ENCODE data around the gene SGSM2. TPM values are rescaled to one million over a fixed set of nuclear protein-coding genes. Genes with fewer than 3 reads are reported as not detected.

The SGSM2 gene
- 10 to 100 TPM; 32.7 to 77.5 TPM for total RNA-seq

- intact Hi-C loops (cut with DNase I), result no loop called here
- no peak for TF ChIP-seq CTCF (IDR thresholded peaks at IDR 0.05)
- no peak for TF ChIP-seq POLR2A (IDR thresholded peaks at IDR 0.05)
- peak; percentile 59 to 66 (median 64) for DNase-seq
Observed at GRCh38 chr17:2336852-2337543, at the start of gene SGSM2. TSS of gene SGSM2 (plus strand) at chr17:2337501. CDS start at chr17:2337689, 188 bp downstream.

GRCh38 chr17:2289878-2290478, 47.3 kb upstream of the SGSM2 start:
- H3K36me3 ChIP-seq (replicated peaks in 1 of 2; ENCODE audit: insufficient read depth in 1 of 2, low read depth in 2 of 2), result peaks cover 0 to 18% of the 10 kb centered on the region in 2 donors
- intact Hi-C loops (cut with DNase I), result no loop called here
- H3K4me1 ChIP-seq, result no peaks in the 10 kb centered on the region
- H3K27ac ChIP-seq, result no peak overlapping the region
- 77 to 93% methylated on average over 5 of the region's 5 CpGs for WGBS, 2 donors
- H3K4me3 ChIP-seq, result no peak overlapping the region
- TF ChIP-seq POLR2A (IDR thresholded peaks at IDR 0.05) (no peak), CTCF (IDR thresholded peaks at IDR 0.05) (no peak)
- H3K27me3 ChIP-seq, result no peaks in the 10 kb centered on the region
- ATAC-seq (no peak), DNase-seq (no peak)
- H3K9me3 ChIP-seq, result no peaks in the 10 kb centered on the region

More at GRCh38 chr17:2336852-2337543, at the start of gene SGSM2:
- WGBS, 2 donors, result 0 to 4% methylated on average over 27 to 62 of the region's 77 CpGs
- Histone ChIP-seq H3K4me3 (peak within 1 kb of the TSS; percentile 94 to 95), H3K27me3 (no peaks in the 10 kb centered on the region), H3K27ac (peak within 1 kb of the TSS; percentile 68 to 88 (median 82)), H3K36me3 (replicated peaks in 1 of 2; ENCODE audit: insufficient read depth in 1 of 2, low read depth in 2 of 2) (peaks cover 0 to 15% of the 10 kb centered on the region in 2 donors), H3K9me3 (no peaks in the 10 kb centered on the region), H3K4me1 (peaks cover 19% of the 10 kb centered on the region)
- ATAC-seq, result peak; percentile 66

- ATAC-seq, result no peak
- Histone ChIP-seq H3K27ac (no peak overlapping the region), H3K36me3 (replicated peaks in 1 of 2; ENCODE audit: insufficient read depth in 1 of 2, low read depth in 2 of 2) (peaks cover 0 to 18% of the 10 kb centered on the region in 2 donors), H3K9me3 (no peaks in the 10 kb centered on the region), H3K27me3 (no peaks in the 10 kb centered on the region), H3K4me3 (no peak overlapping the region), H3K4me1 (no peaks in the 10 kb centered on the region)
- TF ChIP-seq CTCF (IDR thresholded peaks at IDR 0.05), result no peak
- TF ChIP-seq POLR2A (IDR thresholded peaks at IDR 0.05), result no peak
- no peak for DNase-seq
- WGBS, 2 donors, result 67 to 89% methylated on average over 2 of the region's 2 CpGs
- intact Hi-C loops (cut with DNase I), result no loop called here
Observed at GRCh38 chr17:2292100-2292499, 45.2 kb upstream of the SGSM2 start.

GRCh38 chr17:2295575-2295974, 41.7 kb upstream of the SGSM2 start:
- Histone ChIP-seq H3K4me3 (no peak overlapping the region), H3K36me3 (replicated peaks in 1 of 2; ENCODE audit: insufficient read depth in 1 of 2, low read depth in 2 of 2) (peaks cover 0 to 8% of the 10 kb centered on the region in 2 donors), H3K4me1 (no peaks in the 10 kb centered on the region), H3K27me3 (no peaks in the 10 kb centered on the region), H3K9me3 (no peaks in the 10 kb centered on the region), H3K27ac (no peak overlapping the region)
- intact Hi-C loops (cut with DNase I), result no loop called here
- no peak for ATAC-seq
- no peak for DNase-seq
- 60 to 91% methylated on average over 1 of the region's 1 CpG for WGBS, 2 donors
- no peak for TF ChIP-seq POLR2A (IDR thresholded peaks at IDR 0.05)
- TF ChIP-seq CTCF (IDR thresholded peaks at IDR 0.05), result no peak

All from body of pancreas (tissue), 4 donors.